Hindlimb muscle (tissue), 1 donor: Measurements from ENCODE around the gene ADAMTS1. TPM values are rescaled to one million over a fixed set of nuclear protein-coding genes. Genes with fewer than 3 reads are reported as not detected.

Experiments
- DNase-seq: peaks from one replicate; pipeline ENCODE4 v3.0.0-alpha.2; 2013
- polyA plus RNA-seq: library from polyadenylated mRNA; unstranded; fragments of 120-200 nt; gene quantifications from one replicate; pipeline ENCODE4 v1.2.1, GENCODE V29; 2013; ENCODE audit not compliant: insufficient read length

The ADAMTS1 gene
- polyA plus RNA-seq, 1 donor, result 15.0 TPM

DNA sequence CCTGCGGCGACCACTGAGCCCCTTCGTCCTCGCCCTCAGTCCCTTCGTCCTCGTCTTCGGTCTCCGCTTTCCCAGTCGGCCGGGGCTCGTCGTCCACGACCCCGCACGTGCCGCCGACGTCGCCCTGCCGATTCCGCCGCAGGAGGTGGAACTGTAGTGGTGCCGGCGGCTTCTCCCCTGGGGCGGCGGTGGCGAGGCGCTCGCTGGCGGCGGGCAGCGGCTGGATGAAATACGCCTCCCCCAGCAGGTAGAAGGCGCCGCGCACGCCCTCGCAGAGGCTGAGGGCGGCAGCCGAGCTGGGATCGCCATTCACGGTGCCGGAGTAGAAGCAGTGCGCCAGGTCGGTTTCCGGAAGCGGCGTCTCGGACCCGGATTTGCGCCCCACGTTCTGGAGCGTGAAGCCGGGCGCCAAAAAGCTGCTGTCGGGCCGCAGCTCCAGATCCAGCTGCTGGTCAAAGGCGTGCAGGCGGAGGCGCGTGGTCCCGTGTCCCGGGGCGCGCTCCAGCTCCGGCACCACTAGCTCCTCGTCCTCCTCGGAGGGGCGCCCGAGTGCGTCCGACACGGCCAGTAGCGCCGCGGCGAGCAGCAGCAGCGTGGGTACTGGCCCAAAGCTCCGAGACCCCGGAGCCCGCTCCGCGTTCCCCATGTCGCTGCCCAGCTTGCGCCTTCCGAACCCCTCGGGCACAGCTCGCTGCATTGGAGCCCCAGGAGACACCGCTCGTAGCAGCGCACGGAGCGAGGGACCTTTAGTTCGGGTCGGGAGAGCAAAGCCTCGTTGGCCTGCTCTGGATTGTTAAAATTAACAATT is 747 bp downstream of the ADAMTS1 start:
- peak; percentile 69 for DNase-seq

DNA sequence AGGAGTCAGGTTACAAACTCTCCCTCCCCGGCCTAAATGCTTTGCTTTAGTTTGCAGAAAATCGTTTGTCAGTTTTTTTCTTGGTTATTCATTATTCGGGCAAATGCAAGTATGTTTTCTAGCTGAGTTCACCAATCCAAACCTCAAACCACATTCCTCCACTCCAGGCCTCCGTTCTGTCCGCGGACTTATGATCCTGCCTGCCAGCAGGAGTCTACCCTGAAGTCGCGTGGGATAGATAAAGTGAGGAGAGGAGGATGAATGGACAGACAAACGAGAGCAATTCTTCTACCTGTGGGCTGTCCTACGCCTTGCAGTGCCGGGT is 1.3 kb downstream of the ADAMTS1 start:
- no peak for DNase-seq

DNA sequence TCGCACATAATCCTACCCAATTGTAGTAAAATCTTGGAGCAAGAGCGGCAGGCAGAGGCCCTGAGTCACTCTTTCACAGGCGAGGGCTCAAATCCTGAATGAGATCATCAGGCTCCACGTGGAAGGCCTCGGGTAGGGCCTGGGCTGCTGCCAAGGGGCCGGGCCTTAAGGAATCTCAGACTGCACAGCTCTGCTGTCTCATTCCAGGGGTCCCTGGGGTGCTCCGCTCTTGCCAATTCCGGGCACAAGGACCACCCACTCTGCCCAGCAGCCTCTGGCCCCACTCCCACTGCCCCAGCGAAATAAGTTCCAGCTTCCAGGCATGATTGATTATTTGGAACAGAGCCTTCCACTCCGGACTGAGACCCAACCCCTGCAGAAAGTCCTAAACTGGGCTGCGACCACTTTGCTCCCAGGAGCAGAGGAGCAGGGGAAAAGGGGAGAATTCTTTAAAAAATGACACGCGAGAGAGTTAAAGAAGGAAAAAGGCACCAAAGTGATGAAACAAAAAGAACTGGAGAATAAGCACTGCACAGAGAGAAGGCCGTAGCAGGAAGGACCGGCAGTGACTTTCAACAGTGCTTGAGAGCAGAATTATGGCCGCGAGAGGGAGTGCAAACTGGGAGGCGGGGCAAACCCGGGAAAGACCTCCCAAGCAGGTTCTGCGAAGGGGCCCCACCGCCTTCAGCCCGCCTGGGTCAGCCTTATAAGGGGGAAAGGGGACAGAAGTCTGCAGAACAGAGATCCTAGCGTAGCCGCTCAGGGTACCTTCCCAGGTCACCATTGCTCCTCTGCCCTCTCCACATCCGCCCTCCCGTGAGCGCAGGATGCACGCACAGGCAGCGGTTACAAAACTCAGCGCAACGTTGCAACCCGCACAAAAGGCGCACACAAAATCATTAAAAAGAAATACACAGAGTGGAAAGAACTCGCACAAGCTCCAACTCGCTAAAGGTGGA is 2.0 kb downstream of the ADAMTS1 start:
- DNase-seq, result peak; percentile 96

DNA sequence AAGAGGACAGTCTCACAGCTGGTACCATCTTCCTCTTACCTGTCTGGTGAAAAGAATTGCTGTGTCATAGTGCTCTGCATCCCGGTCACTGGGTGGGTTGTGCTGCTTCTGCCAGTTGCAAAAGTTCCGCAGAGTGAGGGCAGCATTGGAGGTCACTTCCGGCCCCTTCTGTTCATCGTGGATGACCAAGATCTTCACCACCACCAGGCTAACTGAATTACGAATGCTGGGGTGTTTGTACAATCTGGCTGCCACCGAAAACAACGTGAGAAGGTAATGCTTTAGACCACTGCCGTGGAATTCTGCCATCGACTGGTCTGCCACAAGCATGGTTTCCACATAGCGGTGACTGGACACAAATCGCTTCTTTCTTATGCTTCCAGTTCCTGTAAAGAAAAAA is 2.9 kb downstream of the ADAMTS1 start:
- no peak for DNase-seq

DNA sequence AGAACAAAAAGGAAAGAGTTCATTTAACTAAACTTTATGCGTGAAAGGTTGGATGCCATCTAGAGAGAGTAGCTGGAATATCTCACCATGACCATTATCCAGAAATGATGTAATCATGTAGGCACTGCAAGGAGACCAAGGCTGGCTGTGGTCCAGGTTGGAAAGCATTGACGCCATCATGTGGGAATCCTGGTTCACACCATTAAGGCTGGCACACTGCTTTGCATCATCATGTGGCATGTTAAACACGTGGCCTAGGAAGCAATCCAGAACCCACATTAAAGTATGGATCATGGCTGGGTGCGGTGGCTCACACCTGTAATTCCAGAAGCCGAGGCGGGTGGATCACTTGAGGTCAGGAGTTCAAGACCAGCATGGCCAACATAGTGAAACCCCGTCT is 4.3 kb downstream of the ADAMTS1 start:
- no peak for DNase-seq

DNA sequence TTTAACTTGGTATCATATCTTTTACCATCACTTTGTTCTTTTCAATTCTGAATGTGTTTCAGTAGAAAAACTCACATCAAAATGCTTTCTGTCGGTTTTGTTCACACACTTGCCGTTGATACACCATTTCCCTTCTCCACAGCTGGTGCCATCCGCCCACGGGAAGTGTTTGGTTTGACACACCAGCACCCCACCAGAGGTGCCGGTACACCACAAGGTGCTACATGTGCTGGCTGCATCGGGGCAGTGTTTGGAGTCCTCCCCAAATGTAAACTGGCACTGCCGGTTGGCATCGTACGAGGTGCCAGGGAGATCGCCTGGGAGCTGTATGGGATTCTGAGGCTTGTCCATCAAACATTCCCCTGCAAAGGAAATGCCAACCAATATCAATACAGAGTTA is 5.0 kb downstream of the ADAMTS1 start:
- DNase-seq, result no peak

DNA sequence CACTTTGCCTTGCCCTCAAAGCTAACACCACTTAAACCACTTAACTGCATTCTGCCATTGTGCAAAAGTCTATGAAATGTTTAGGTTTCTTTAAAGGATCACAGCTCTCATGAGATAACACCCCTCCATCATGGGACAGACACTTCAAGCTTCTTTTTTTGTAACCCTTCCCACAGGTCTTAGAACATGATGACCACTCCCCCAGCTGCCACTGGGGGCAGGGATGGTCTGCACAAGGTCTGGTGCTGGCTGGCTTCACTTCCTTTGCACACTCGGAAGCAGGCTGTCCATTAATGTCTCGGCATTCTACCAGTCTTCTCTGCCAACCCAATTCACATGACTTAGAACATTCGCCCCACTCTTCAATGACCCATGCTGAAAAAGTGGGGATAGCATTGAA is 7.7 kb downstream of the ADAMTS1 start:
- no peak for DNase-seq

DNA sequence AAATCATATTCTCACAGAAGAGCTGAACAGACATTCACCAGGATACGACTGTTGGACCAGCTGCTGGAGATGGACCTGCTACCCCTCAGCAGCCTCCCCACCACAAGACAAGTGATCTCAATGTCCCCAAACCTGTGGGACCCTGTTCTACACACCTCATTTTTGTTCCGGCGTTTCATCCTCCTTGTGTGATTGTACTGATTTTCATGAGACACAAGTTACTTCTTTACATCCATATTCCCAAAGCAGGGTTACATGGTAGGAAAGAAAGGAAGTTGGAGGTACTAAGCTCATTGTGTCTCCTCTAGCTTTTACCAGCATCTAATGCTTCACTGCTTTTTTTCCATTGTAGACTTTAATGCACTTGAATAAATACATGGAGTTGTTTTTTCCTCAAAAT is 8.7 kb downstream of the ADAMTS1 start:
- DNase-seq, result no peak

DNA sequence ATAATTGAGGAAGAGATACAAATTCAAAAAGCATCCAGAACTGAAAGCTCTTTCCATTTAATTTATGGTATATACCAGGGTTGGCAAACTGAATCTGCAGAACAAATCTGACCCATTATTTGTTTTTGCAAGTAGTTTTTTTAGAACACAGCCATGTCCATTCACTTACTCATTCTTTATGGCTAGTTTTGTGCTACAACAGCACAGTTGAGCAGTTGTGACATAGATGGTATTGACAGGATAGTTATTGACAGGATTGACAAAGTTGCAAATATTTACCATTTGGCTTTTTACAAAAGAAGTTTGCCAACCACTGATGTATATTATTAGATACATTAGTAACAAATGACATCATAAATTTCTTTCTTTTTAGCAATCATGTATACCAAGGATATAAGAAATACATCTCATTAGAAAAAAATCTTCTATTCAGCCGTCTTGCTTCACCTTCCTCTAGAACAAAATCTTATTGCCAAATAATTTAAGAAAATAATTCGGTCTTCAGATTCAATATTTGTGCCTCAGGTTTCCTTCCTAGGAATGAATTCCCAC is 9.4 kb downstream of the ADAMTS1 start:
- DNase-seq, result no peak

DNA sequence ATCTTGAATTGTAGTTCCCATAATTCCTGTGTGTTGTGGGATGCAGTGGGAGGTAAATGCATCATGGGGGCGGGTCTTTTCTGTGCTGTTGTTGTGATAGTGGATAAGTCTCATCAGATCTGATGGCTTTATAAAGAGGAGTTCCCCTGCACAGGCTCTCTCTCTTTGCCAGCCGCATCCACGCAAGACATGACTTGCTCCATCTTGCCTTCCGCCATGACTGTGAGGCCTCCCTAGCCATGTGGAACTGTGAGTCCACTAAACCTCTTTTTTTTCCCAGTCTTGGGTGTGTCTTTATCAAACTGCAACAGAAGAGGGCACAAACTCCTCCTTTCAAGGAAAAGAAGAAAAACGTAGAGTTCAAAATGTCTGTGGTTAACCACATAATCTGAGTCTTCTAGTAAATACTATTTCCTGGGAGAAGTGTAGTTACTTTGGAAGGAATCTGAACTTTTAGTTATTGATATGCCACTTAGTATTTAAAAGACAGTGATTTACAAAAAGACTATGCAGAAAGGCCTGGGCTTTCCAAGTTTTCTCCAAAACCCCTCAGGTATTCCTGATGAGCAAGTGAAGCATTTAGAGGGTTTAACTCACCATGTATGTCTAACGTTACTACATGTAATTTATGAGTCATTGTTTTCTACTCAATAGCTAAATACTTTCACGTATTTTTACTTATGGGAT is 10.0 kb downstream of the ADAMTS1 start:
- DNase-seq, result no peak

DNA sequence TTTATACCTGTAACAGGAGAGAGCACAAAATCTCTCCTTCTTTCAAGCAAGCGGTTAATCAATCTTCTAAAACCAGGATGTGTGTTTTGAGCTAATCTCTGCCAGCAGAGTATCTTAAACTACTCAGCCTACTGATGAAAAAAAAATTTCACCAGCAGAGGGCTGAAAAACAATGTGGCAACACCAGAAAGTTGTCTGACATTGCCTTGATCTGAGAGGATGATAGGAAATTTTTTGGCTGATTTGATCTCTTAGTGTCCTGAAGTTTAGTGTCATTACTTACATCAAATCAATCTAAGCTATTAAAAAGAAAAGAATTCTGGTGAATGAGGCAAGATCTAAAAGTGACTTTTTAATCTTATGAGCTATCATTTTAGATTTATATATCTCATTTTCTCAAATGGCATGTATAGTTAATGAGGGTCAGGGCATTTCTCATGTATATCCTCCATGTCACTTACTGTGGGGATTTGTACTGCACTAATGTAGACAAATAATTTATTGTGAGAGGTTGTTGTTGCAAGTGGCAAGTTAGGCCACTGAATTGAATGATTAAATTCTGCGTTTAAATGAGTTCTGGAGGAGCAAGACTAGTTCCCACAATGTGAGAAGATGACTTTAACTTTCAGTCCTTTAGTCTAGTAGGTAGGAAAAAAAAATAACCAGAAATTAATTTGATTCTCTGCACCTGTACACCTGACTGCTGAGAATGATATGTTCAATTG is 10.9 kb downstream of the ADAMTS1 start:
- no peak for DNase-seq

DNA sequence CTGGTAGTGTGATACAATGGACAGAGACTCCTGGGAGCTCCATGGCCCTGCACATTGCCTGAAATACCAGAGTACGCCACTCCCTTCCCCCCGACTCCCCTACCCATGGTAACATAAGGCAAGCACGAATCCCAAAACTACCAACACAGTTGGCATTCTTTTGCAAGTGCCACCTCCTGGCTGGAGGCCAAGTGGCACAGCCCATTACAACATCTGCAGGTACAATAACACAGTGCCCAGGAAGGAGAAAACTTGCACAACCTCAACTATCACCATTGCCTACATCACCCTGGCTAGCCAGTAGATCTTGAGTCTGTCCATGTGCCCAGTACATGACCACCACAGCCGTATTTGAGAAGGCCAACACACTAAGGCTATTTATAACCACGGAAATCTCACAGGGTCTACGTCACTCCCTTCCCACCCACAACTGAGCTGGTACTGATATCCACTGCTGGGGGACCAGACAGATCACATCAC is 11.7 kb downstream of the ADAMTS1 start:
- DNase-seq, result no peak

DNA sequence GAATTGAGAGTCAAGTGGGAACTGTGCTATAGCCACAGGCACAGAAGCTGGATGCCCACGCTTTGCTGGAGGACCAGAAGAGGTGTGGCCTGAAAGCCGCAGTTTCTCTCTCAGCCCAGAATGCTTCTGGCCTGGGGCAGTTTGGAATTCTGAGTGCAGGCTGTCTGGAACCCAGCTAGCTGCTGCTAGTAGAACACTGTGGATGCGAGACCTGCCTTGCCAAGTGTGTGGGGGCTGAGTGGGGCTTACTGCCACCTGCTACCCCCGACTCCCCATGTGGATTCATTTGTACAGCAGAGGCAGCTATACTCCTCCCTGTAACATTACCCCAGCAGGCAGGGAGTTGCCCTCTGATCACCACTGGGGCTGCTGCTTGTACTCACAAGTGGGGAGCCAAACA is 12.2 kb downstream of the ADAMTS1 start:
- no peak for DNase-seq

DNA sequence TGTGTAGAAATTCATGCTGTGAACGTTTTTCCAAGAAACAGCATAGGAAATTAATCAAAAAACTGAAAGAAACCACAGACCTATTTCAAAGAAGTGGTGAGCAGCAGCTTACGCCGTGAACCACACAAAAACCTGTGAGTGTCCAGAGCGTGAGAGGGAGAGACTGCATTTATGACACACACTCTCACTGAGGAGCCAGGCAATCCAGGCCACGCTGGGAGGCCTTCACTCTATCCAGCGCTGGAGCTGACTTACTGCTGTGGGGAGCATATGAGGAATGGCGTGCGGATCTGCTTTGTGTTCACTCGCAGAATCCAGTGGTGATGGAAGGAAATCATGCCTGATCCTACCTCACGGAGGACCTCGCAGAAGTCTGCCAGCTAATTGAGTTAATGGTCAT is 12.7 kb downstream of the ADAMTS1 start:
- DNase-seq, result no peak

DNA sequence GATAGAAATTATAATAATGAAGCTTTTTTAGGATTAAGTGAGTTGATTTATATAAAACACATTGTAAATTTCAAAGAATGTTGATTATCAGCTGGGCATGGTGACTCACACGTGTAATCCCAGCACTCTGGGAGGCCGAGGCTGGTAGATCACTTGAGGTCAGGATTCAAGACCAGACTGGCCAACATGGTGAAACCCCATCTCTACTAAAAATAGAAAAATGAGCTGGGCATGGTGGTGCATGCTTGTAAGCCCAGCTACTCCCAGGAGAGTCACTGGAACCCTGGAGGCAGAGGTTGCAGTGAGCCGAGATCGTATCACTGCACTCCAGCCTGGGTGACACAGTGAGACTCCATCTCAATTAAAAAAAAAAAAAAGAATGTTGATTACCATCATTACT is 18.4 kb downstream of the ADAMTS1 start:
- DNase-seq, result no peak

DNA sequence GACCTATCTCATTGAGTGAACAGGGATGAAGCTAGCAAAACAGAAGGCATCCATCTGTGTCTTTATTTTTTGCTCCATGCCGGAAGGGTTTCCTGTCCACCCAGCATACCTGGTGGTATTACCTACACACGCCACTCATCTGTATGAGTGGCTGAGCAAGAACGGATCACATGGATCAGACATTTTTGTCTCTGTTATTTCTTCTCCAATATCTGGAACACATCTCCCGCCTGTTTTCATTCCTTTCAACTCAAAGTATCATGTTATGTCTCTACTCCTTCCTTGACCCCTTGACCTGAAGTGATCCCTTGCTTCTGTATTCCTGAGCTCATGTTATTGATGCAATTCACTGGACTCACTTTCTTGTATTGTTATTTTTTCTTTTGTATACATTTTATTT is 24.7 kb downstream of the ADAMTS1 start:
- DNase-seq, result no peak

DNA sequence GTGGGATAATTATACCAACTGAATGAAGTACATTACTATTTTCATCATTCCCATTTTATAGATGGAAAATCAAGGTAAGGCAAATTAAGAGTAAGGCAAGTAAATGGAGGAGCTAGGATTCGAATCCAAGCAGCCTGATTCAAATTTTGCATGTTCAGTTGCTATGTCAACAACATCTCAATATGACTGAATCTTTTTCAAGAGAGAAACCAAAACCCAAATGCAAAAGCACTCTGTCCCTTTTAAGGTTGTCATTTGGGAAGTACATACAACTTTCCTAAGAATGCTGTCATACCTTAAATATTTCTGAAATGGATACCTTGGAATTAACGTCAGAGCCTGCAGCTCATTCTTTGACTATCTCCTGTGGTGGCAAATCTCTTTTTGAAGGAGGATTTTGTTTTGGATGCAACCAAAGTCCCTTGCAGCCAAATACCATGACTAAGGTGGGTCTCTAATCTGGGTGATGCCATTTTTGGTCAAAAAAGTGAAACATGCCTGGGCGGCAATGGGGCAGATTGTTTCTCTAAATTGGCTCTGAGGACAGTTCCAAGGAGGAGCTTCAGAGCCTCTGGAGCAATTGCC is 25.4 kb downstream of the ADAMTS1 start:
- no peak for DNase-seq

DNA sequence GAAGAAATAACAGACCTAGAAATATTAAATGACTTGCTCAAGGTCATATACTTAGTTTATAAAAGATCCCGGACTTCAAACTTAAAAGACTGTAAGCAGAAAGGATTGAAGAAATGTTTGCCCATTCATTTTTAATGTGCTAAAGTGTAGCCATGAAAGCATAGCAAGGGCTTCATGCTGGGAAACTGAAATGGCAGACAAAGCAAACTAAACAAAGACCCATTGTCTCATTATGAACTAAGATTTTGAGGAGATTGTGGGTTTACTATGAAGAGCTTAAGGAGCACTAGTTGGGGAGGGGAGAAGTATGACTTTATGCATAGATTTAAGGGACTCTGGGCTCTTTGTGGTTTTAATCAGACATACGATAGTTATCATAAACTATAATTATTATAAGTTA is 26.3 kb downstream of the ADAMTS1 start:
- no peak for DNase-seq

DNA sequence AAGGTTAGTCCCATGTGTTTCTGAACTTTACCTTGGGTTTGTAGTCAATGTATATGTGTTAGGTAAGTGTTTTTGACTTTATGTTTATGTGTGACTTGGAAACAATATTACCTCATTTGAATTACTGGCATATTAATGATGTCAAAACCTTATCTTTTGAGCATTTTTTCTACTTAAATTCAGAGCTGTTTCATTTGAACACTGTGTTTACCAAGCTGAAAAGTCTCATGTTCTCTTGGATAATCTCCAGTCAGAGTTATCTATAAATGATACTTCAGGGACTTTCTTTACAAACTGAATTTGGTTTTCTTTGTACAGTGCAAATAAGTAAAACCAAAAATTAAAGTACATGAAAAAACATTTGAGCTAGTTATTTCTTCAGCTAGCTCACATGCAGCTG is 30.0 kb downstream of the ADAMTS1 start:
- DNase-seq, result no peak

DNA sequence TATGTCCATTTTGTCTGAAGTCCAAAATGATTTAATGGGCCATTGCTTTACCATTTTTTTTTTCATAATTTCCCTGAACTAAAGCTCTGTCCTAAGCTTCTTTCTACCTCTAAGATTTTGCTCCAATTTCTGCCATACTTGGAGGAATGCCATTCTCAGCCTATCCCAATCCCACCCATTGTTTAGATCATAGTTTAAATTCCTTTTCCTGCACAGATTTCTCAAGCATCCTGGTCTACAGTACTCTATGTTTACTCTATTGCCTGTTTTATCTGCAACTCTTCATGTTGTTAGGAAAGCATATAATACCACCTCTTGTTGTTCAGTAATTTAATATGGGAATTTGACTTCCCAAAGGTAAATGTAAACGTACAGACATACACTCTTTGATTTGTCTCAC is 30.8 kb downstream of the ADAMTS1 start:
- no peak for DNase-seq

DNA sequence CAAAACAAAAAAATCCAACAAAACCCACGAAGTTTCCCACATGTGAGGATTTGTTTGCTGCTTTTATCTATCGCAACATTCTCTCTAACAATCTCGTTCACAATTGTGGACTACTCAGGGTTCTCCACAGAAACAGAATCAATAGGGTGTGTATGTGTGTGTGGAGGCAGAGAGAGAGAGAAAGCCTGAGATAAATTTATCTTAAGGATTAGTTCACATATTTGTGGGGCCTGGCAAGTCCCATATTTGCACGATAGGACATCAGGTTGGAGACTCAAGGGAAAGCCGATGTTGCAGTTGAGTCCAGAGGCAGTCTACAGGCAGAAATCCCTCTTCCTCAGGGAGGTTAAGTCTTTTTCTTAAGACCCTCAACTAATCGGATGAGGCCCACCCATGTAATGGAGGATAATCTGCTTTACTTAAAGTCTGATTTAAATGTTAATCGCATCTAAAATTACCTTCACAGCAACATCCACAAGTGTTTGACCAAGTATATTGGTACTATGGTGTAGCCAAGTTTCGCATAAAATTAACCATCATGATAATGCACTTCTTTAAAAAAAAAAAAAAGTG is 31.7 kb downstream of the ADAMTS1 start:
- no peak for DNase-seq
